ENCODE data around the gene TBC1D5.

DNA sequence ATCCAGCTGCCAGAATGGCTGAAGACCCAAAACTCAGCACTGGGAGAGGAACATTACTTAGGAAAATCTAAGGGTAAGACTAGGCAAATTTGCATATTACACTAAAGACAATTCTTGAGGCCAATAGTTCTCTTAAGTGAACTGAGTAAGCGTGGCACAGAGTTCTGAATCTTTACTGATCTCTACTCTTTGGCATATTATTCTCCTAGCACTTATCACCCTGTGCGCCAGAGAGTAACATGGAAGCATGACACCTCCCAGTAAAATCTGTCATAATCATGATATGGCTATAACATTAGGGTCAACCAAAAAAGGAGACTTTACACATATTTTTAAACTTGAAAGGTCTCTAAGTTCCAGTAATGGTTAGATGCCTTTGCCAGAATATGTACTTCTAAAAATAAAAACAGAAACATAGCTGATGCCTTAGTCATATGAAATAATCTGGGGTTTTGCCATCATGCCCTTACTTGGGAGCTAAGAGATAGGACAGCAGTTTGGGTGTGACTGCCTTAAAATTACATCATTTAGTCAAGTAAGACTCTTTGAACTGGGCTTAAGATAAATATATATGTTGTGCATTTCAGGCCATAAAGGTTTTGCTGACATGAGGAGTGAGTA, 567.1 kb downstream of the TBC1D5 start:
- TF ChIP-seq, protein P1, sequence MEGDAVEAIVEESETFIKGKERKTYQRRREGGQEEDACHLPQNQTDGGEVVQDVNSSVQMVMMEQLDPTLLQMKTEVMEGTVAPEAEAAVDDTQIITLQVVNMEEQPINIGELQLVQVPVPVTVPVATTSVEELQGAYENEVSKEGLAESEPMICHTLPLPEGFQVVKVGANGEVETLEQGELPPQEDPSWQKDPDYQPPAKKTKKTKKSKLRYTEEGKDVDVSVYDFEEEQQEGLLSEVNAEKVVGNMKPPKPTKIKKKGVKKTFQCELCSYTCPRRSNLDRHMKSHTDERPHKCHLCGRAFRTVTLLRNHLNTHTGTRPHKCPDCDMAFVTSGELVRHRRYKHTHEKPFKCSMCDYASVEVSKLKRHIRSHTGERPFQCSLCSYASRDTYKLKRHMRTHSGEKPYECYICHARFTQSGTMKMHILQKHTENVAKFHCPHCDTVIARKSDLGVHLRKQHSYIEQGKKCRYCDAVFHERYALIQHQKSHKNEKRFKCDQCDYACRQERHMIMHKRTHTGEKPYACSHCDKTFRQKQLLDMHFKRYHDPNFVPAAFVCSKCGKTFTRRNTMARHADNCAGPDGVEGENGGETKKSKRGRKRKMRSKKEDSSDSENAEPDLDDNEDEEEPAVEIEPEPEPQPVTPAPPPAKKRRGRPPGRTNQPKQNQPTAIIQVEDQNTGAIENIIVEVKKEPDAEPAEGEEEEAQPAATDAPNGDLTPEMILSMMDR (conservative IDR thresholded peaks at IDR 0.05 in 1 of 2, IDR thresholded peaks at IDR 0.05 in 1 of 2; ENCODE audit: extremely low read depth in 1 of 2, insufficient read depth in 1 of 2, low read depth in 1 of 2, low read length in 2 of 2), result no peak
- no peak for TF ChIP-seq EZH2 (IDR thresholded peaks at IDR 0.05; ENCODE audit: borderline replicate concordance, low read length)

Measured in mammary epithelial cell (primary cell).